GM18517 (cell line): ENCODE results near the gene CCDC8.
"Not testable (repeated sequence)": the region's sequence is repeated elsewhere in the genome, so short reads cannot be mapped to it uniquely, and the experiment has no call there.

Source experiments
- ATAC-seq: cut with Tn5 transposase; IDR thresholded peaks from one replicate; pipeline ENCODE4 v1.9.1; 2021; ENCODE audit warnings: mild to moderate bottlenecking, moderate library complexity; ENCODE audit not compliant: unreplicated experiment

Gene CCDC8

GRCh38 chr19:46383846-46384245, 29.5 kb downstream of the CCDC8 start:
- ATAC-seq: no peak

GRCh38 chr19:46383171-46383815, 30.1 kb downstream of the CCDC8 start:
- ATAC-seq: no peak

- ATAC-seq: no peak
These were observed 31.5 kb downstream of the CCDC8 start for GRCh38 chr19:46381756-46382345.

- ATAC-seq: no peak
These were observed 32.0 kb downstream of the CCDC8 start for GRCh38 chr19:46381346-46381745.

- no peak for ATAC-seq
These were observed 32.7 kb downstream of the CCDC8 start for GRCh38 chr19:46380690-46381089.

- ATAC-seq: no peak
These were observed 35.1 kb downstream of the CCDC8 start for GRCh38 chr19:46378268-46378667.

- no peak for ATAC-seq
These were observed 36.9 kb downstream of the CCDC8 start for GRCh38 chr19:46376241-46377153.

GRCh38 chr19:46375476-46376067, 37.8 kb downstream of the CCDC8 start:
- ATAC-seq: not testable (repeated sequence)

- no peak for ATAC-seq
These were observed 38.6 kb downstream of the CCDC8 start for GRCh38 chr19:46374536-46375475.

GRCh38 chr19:46373491-46374359, 39.6 kb downstream of the CCDC8 start:
- ATAC-seq: no peak

GRCh38 chr19:46372901-46373490, 40.4 kb downstream of the CCDC8 start:
- no peak for ATAC-seq

GRCh38 chr19:46371371-46371901, 41.9 kb downstream of the CCDC8 start:
- ATAC-seq: no peak

GRCh38 chr19:46369817-46370216, 43.5 kb downstream of the CCDC8 start:
- ATAC-seq: no peak

GRCh38 chr19:46368116-46368515, 45.2 kb downstream of the CCDC8 start:
- no peak for ATAC-seq

- ATAC-seq: no peak
These were observed 45.9 kb downstream of the CCDC8 start for GRCh38 chr19:46367426-46367825.

- ATAC-seq: no peak
These were observed 46.6 kb downstream of the CCDC8 start for GRCh38 chr19:46366620-46367292.

- no peak for ATAC-seq
These were observed 47.8 kb downstream of the CCDC8 start for GRCh38 chr19:46365561-46365960.

- no peak for ATAC-seq
These were observed 49.0 kb downstream of the CCDC8 start for GRCh38 chr19:46364359-46364758.
